NCI-H2196 treated with DMSO at 0.1 percent for 48 hours (cell line): Measurements from ENCODE around the gene NID2.

Source experiments
- DNase-seq: peaks from one replicate; lab custom pipeline; 2025; ENCODE audit not compliant: unreplicated experiment; lab: John Stamatoyannopoulos, UW

The NID2 gene

GRCh38 chr14:52005625-52006024 is 63.2 kb downstream of the NID2 start:
- no peak for DNase-seq

GRCh38 chr14:52003324-52003723 is 65.5 kb downstream of the NID2 start:
- DNase-seq = no peak

DNA sequence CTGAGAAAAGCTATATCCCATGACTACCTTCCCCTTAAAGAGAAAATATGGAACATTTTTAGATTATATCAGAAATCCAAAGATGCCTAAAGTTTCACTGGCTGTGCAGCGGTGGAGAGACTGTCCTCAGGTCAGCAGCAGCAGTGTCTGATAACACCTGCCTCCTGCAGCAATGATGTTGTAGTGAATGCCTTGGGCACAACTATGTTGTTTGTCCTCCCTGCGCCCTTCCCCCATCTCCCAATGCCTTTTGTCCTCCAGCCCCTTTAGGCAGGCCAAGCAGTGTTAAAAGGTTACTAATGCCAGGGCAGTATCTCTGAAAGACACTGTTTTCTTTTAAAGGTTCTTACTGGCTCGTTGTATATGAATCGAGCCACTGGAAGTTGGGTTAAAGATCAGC is 66.3 kb downstream of the NID2 start:
- no peak for DNase-seq

DNA sequence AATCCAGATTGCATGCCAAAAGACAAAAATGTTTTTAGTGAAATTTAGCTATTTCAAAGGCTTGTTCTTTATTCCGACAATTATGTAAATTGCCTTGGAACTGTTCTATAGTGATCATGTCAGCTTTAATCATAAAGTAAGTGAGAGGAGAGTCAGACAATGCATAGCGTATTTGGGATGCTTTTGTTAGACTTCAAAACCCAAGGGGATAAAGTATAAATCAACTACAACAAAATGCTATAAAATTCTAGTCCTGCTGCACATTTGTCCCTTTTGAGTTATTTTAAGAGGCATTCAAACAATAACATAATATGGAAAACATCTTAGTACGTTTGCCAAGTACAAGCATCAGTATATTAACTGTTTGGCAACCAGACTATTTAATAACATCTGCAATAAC is 68.2 kb downstream of the NID2 start:
- DNase-seq = no peak

- DNase-seq = no peak
Measured at GRCh38 chr14:52000019-52000582, 68.8 kb downstream of the NID2 start.

GRCh38 chr14:51999084-51999483 is 69.8 kb downstream of the NID2 start:
- no peak for DNase-seq

DNA sequence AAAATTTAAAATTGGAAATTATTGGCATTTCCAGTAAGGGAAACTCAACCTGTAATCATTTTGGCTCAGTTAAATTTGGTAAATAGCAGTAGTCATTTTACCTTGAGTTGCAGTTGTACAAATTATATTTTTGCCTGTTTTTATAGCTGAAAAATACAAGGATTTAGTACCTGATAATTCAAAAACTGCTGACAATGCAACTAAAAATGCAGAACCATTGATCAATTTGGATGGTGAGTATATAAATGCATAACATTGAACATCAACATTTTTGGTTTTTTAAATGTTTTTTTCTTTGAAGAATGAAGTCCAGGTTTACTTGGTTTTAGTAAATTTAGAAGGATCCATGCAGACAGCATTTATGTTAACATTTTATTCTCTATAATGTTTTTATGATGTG is 70.5 kb downstream of the NID2 start:
- no peak for DNase-seq

DNA sequence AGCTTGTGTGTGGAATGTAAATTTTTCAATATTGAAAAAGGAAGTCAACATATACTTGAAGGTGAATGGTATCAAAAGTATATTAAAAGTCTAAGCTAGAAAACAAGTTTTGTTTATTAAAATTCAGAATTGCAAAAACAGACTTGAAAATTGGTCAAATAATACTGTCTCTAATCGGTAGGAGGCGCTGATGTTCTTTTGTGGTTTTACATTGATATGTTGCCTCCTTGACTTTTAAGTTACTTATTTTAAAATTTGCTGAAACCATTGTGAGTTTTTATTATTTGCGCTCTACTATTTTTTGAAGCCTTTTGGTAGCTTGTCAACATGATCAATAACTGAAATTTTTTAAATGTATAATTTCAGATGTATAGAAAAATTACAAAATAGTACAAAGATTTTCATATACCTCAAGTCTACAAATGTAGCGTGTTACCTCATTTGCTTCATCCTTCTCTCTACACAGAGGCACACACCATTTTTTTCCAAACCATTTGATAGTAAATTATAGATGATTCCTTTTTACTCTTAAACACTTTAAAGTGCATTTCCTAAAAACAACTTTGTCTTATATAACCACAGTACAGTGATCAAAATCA is 72.6 kb downstream of the NID2 start:
- no peak for DNase-seq

GRCh38 chr14:51993285-51993920 is 75.5 kb downstream of the NID2 start:
- no peak for DNase-seq

DNA sequence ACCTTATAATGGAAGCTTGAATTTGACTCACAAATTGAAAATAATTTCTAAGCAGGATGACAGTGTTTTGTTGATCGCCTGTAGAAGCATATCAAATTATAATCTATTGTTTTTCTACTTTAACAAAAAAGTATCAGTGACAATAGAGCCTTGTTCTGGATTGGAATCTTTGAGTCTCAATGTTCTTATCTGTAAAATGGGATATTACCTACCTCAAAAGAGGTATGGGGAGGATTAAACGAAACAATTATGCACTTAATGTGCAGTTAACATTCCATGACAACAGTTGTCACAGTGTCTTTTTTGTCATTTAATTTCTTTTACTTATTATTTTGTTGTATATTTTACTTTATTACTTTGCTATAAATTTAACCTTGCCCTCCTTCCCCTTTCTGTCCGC is 78.4 kb downstream of the NID2 start:
- no peak for DNase-seq

DNA sequence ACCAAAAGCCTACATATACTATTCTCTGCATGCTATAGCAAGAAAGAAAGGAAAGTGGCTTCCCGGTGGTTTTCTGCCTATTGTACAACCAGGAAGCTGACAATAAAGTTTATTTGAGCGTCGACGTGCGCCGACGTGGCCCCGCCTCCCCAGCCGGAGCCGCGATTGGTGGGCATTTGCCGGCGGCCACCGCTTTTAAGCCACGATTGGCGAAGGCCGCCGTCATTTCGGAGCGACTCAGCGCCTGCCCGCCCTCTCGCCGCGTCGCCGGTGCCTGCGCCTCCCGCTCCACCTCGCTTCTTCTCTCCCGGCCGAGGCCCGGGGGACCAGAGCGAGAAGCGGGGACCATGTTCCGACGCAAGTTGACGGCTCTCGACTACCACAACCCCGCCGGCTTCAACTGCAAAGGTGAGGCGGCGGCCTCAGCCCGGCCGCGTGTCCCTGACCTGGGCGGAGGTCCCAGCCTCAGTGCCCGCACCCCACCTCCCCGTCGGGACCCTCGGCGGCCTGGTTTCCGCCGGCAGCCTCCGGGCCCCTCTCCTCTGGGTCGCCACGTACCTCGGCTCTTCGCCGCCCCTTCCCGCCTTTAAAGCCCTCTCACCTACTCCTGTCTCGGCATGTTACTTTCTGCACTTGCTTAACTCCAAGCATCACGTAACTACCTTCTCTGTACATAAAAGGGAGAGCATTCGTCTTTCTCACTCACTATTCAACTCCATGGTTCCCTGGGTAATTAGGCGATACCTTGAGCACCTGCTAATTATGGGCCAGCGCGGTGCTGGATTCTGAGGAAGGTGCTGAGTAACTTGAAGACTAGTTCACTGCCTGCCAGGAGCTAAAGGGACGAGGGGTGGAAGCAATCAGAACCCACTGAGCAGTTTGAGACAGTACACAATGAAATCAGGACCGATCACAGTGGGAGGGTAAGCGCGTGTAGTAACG is 79.3 kb downstream of the NID2 start, which contains the start of gene RTRAF:
Gene RTRAF, plus strand, starts transcription at position 254 of the 942 bp plus-strand sequence. Its CDS starts 94 bp downstream, at position 348.
- DNase-seq = peak; percentile 81

DNA sequence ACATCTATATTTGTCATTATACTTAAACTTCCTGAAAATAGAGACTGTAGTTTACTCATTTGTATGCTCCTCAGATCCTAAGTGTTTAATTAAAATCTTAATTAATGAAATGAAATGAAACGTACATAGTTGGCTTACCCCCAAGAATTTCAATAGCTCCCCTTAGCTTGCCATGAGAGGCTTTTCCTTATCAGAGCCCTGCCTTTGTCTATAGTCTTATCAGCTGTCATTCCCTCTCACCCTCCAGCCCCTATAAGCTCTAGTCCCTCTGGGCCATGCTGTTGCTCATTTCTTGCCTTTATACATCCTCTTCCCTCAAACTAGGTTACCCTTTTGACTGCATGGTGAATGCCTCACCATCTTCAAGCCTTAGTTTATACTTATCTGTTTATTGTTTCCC is 80.6 kb downstream of the NID2 start:
- no peak for DNase-seq

DNA sequence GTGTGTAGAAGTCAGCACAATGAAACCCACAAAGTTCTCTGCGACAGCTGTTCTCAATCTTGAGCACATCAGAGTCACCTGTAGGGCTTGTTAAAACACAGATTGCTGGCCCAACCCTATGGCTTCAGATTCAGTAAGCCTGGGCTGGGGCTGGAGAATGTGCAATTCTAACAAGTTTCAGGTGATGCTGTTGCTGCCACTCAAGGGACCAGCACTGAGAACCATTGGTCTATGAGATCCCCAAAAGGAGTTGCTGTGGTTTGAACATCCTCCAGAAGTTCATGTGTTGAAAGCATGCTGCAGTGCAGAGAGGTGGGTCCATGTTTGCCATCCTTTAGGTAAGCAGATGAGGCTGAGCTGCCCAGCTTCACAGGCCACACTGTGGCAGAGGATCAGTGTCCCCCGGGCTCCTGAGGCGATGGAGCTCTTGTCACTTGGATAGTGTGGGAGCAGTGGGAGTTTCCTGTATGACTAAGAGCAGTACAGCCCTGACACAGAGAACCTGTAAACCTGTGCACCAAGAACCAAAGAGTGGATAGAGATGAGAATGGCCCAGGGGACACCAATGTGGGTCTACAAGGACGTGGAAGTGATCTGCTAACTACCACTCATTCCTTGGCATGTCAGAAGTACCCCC is 87.5 kb downstream of the NID2 start:
- no peak for DNase-seq

DNA sequence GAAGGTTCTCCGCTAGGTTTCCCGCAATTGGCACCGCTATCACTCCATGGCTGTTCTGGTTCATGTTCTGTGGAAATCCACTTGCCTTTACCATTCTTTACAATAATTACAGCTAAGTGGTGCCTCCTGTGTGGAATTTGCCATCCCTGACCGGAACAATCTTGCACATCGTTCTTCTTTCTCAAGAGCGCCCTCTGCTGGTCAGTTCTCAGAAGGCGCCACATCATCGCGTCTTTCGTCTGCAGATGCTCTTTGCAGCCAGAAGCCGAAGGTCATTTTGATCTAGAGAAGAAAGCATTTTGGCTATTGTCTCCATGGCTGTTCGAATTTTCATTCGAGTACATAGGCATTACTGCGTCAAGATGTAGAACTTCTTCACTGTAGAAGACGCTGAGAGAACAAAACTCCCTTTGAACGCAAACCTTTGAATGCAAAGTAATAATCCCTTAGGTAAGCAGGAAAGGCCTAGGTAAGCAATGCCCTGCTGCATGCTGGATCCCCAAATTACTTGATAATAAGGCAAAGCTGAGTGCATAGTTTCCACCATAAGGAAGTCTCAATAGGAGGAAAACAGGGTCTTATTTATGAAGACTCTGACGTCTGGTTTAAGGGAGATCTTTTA is 89.7 kb downstream of the NID2 start:
- DNase-seq = peak; percentile 32

- no peak for DNase-seq
Measured at GRCh38 chr14:51978681-51979085, 90.2 kb downstream of the NID2 start.

- no peak for DNase-seq
Measured at GRCh38 chr14:51977075-51977474, 91.8 kb downstream of the NID2 start.

GRCh38 chr14:51972566-51972965 is 96.3 kb downstream of the NID2 start:
- no peak for DNase-seq

DNA sequence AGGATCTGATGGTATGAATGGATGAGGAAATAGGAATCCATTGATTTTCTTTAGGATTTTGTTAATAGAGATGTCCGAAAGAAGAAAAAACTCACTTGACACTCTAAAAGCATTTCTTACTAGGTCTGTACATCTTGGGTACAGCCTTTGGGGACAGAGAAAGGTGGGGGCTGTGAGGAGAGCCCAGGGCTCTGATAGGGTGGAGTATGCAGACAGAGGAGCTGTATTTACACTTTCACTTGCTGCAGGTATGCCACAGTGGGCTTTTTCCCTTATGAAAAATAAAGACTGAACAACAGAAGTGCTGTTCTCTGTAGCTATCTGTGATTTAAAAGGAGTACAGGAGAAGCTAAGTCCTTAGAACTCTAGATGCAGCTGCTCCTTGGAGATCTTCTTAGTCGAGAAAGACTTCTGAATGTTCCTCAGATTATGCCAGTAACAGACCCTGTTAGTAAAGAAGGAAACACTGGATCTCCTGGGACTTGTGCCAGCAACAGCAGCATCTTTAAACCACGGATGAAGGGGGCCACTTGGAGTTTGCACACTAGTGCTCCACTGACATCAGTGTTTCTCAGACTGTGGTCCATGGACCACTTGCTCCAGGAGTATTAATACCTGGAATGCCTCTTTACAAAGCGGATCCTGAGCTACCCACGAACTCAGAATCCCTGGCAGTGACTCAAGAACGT is 98.9 kb downstream of the NID2 start:
- no peak for DNase-seq

DNA sequence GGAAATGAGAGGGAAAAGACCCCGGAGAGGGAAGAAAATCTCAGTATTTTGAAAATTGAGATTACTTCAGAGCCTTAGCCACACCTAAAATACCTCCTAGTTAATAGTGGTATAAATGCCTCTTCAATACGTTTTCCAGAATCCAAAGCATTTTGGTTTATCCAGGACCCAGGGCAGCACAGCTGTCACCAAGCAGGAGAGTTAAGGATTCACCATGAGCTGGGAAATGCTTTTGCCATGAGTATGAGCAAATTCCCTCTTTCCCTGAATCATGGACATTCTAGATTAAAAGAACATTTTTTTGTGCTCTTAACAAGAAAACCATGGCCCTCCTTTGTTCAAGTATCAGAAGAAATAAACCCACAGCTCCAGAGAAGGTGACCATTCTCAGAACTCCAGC is 101.3 kb downstream of the NID2 start:
- no peak for DNase-seq

GRCh38 chr14:51963286-51963685 is 105.6 kb downstream of the NID2 start:
- no peak for DNase-seq
